Peyer's patch (tissue), 4 donors: ENCODE data around the gene KCNN3.

ENCODE experiments used
- CTCF ChIP-seq, 6 experiments: fragments of 450-650 bp in 4 of 6; fragments of 200-600 bp in 2 of 6; sonication (generic) in 1 of 6; IDR thresholded peaks; one replicate each; pipeline ENCODE4 v1.5.1; 2017 to 2019; ENCODE audit warnings: antibody characterized with exemption in 6 of 6, mild to moderate bottlenecking in 3 of 6, moderate library complexity in 1 of 6
- POLR2A ChIP-seq, 2 donors: fragments of 450-650 bp; IDR thresholded peaks; one replicate each; pipeline ENCODE4 v1.5.1; 2017; ENCODE audit warnings: antibody characterized with exemption in 2 of 2, mild to moderate bottlenecking in 2 of 2, moderate library complexity in 2 of 2

GRCh38 chr1:154802336-154802969 lies 67.6 kb downstream of the KCNN3 start:
- TF ChIP-seq CTCF (IDR thresholded peaks at IDR 0.05) (no peak), POLR2A (IDR thresholded peaks at IDR 0.05) (no peak)
